NOMO-1 treated with DMSO at 0.1 percent for 48 hours (cell line): Measurements from ENCODE around the gene LRG1.

Experiments used
- DNase-seq: peaks from one replicate; lab custom pipeline; 2025; ENCODE audit not compliant: unreplicated experiment; lab: John Stamatoyannopoulos, UW

Gene LRG1, protein sequence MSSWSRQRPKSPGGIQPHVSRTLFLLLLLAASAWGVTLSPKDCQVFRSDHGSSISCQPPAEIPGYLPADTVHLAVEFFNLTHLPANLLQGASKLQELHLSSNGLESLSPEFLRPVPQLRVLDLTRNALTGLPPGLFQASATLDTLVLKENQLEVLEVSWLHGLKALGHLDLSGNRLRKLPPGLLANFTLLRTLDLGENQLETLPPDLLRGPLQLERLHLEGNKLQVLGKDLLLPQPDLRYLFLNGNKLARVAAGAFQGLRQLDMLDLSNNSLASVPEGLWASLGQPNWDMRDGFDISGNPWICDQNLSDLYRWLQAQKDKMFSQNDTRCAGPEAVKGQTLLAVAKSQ

DNA sequence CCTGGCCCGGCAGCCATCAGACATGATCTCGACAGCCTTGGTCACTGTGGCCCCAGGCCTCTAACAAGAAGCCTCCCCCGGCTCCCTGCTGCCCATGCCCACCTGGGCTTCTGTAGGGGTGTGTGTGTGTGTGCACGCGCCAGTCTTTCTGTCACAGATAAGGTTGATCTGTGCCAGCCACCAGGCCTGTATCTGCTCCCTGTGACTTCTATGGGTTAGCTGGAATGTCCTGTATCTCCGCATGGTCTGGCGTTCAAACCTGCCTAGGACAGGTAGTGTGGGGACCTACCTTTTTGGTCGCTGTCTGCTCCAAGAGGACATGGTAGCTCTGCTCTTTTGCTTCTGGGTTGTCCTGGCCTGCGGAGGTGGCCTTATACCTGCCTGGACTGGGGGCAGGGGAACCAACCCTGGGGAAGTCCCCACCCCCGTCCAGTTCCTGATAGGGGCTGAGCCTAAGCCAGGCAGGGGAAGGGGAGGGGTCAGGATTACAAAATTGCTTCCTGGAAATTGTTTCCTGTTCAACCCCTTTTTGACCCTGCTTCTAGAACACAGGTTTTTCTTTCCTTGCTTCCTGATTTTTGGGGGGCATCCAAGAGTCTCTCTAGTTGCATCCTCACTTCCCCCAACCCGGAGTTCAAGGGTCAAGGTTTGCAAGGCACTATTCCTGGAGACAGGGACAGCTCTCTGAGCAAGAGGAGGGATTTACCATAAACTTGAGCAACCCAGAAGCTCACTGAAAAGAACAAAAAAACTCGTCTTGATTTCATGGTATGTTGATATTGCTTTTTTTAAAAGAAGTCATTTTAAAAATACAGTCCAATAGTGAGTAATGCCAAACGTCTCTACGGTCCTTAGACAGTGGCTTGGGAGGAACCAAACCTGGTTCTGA, at the start of gene LRG1:
TSS of gene LRG1 (minus strand) at position 344 of the 889 bp plus-strand sequence. CDS start at position 321, 23 bp downstream.
- peak; percentile 89 for DNase-seq

DNA sequence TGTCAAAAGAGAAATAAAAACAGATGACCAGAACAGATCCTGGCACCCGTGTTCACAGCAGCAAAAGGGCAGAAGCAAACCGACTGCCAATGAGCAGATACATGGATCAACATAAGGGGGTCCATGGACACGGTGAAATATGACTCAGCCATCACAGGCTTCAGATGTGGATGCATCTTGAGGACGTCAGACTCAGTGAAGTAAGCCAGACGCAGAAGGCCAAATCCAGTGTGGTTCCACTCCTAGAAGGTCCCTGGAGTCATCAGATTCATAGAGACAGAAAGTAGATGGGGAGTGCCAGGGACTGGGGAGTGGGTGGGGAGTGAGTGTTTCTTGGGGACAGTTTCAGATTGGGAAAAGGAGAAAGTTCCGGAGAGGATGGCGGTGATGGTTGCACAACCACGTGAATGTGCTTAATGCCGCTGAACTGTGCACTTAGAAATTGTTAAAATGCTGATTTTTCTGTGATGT, 48.5 kb upstream of the LRG1 start:
- no peak for DNase-seq

- no peak for DNase-seq
These were observed 47.7 kb upstream of the LRG1 start for GRCh38 chr19:4587527-4587926.

DNA sequence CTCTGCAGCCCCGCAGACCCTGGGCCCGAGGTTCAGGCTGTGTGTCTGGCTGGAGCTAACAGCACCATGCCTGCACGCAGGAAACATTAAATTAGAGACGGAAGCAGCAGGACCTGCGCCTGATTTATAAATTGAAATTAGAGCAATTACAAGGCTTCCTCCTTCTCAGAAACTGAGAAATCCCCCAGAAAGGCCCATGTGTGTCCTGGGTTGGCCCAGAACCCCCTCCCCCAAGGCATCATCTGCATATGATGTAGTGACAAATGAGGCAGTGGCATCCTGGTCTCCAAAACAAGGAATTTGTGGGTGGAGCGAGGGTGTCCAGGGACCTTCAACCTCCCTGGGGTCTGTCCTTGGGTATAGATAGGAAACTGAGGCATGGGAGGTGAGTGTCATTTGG, 46.9 kb upstream of the LRG1 start:
- DNase-seq = no peak

GRCh38 chr19:4586245-4586644, 46.4 kb upstream of the LRG1 start:
- no peak for DNase-seq

GRCh38 chr19:4585556-4585955, 45.7 kb upstream of the LRG1 start:
- no peak for DNase-seq

GRCh38 chr19:4584670-4585460, 45.0 kb upstream of the LRG1 start:
- no peak for DNase-seq

DNA sequence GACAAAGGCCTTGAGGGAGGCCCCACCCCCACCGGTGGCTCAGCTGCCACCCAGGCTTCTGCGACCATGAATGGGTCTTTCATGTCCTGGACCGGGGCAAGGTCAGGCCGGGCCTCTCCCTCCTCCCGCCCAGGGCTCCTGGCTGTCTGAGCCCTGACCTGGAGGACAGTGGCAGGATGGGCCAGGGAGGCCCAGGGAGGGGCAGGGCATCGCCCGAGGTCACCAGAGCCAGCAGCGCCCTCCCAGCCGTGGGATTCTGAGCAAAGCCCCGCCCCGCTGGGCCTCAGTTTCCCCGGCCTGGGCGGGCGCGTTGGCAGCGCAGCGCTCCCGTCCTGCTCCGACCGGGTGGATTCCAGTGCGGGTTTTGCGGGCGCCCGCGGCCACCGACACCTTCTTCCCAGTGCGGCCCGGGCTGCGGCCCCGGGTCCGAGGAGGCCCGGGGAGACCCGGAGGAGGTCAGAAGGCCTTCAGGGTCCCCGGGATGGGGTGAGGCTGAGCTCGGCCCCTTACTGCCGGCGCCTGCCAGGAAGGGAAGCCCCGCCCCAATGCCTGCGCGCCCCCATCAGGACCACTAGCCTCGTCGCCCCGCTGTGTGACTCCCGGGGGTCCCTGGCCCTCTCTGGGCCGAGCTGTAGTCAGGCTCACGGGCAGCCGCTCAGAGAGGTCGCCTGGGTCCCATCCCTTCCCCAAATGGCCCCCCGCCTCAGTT, 44.3 kb upstream of the LRG1 start:
- no peak for DNase-seq

DNA sequence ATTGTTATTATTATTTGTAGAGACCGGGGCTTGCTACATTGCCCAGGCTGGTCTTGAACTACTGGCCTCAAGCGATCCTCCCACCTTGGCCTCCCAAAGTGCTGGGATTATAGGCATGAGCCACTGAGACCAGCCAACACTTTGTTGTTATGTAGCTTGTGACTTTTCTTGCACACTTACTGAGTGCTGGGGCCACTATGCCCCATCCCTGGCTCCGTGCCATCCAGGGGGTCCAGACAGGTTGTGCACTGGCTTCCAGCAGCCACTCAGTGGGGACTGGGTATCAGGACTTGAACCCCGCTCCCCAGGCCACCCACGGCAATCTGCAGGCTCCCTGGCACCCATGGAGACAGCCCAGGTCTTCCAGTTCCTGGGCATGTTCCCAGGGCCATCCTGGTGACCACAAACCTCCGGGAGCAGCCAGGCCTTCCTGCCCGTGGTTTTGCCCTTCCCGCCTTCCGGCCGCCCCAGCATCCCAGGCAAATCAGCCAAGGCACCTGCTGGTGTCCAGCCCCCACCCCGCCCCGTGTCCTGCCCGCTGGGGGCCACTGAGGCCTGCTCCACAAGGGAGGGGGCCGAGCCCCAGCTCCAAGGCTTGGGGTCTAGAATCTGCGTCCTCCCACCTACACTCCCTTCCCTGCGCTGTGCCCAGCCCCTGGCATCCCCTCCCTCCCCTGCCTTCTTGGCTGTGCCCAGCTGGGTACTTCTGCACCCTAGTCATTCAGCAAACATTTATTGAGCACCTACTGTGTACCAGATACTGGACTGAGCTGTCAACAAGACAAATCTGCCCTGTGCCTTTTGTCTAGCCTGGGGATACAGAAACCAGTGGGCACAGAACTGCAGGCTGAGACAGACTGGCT, 43.4 kb upstream of the LRG1 start:
- no peak for DNase-seq

DNA sequence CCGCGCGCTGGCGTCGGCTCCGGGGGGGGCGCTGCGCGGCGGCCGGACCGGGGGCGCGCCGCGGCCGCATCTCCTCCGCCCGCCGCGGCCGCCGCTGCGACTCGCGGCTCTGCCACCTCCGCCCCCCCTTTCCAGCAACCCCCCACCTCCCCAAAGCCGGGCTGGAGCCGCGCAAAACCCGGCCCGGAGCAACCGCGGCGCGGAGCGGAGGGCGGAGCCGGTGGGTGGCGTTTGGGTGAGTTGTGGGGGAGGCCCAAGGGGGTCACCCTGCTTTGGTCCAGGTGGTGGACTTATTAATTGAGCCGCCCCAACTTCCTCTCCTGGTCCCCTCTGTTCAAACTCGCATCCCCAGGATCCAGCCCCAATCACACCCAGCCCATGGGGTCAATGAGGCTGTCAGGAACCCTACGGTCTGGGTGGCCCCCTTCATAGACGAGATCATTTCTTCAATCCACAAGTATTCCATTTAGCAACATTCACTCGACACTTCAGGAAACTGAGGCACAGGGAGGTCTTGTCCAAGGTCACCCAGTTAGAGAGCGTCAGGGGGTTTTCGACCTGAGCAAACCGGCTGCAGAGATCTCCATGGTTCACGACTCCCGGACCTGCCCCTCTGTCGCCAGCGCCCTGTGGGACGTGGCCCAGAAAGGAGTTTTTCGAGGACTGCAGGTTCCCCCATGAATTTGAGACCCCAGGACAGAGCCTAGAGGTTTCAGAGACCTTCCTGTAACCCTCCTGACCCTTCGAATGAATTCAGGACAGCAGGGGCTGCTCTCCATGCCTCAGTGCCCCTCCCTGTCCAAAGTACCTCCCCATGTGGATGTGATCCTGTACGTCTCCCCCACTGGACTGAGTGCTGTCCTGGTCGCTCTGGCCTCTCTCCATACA, 42.1 kb upstream of the LRG1 start:
- no peak for DNase-seq

DNA sequence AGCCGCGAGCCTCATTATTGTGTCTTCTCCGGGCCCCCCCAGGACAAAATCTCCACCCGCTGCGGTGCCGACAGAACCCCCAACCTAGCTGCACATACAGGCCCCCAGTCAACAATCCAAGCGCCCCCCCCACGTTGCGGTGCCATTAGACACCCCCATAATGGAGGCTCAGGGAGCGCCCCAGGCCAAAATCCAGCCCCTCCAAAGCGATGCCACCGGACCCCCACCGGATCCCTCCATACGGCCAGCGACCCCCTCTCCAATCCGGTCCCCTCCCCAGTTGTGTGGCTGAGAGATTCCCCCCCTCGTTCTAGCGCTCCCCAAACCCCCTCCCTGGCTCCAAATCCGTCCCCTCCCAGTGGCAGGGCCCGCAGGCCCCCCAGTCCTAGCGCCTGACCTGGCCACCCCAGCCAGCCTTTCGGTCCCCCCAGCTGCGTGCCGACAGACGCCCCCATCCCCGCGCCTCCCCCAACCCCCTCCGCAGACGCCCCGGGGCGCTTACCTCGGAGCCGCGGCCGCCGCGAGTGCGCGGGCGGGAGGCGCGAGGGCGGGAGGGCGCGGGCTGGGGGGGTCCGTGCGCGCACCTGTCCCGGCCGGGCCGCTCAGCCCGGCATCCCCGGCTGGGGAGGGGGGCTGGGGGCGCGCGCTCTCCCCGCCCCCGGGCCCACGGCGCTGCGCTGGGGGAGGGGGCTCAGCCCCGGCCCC, 41.3 kb upstream of the LRG1 start:
- DNase-seq = no peak

GRCh38 chr19:4580021-4580901, 40.4 kb upstream of the LRG1 start:
- no peak for DNase-seq

GRCh38 chr19:4579389-4579788, 39.6 kb upstream of the LRG1 start:
- DNase-seq = no peak

DNA sequence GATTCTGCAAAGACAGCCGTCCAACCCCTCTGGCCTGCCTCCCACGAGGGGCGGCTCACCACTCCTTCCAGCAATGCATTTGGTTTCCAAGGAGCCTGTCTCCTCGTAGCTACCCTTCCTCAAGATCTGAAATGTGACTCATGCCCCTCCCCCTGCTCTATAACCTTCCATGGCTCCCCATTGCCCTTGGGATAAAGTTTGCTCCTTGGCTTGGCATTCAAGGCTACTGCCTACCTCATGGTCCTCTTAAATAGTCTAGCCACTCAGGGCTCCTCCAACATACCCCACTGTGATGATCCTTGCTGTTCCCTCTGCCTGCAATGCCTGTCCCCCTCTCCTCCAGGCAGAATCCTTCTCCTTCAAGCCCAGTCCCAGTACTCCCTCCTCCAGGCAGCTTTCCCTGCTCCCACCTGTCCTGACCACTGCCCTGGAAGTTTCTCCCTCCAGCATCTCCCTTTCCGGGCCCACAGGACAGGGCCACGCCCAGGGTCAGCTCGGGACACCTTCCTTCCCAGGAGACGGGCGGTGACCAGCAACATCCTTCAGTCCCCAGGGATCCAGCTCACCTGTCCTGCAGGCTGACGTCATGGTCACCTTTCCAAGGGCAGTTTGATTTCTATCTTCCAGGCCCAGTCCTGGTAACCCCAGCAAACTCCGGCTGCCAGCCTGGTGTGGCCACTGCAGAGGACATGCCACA, 38.9 kb upstream of the LRG1 start:
- no peak for DNase-seq

DNA sequence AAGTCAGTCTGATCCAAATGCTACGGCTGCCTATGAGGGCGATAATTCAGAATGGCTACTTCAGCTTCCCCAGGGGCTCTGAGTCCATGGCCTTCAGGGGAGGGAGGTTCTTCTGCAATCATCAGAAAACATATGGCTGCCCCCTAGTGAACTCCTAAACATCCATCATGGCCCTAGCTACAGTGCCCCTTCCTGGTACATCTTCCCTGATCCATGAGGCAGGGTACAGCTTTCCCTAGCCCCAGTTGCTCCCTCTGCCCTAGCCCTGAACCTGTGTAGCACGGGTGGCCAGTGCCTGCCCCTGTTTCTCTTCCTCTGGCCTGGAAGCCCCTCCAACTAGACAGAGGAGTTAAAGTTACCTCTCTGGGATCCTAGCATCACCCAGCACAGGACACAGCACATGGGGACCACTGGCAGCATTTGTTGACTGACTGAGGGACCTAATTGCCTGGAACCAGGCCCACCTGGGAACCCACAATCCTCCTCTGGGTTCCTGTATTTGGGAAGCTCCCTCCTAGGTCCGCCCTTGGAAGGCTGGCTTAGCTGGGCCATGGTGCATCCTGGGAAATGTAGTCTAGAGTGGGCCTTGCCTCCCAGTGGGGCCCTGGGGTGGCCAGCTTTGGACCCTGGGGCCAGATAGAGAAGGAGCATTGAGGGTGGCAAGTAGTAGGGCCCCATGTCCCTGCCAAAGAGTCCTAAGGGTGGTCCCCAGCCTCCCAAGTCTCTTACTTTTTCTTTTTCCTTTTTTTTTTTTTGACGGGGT, 37.4 kb upstream of the LRG1 start:
- DNase-seq = no peak
